Measurements from ENCODE around the gene CLCC1.

GRCh38 chr1:108951242-108951641 is 12.0 kb downstream of the CLCC1 start:
- TF ChIP-seq POLR2AphosphoS5 (IDR thresholded peaks at IDR 0.05) (no peak), POLR2A (IDR thresholded peaks at IDR 0.05) (no peak)

All from spleen (tissue), 3 donors.